Activated CD4-positive, alpha-beta memory T cell treated with anti-CD3 and anti-CD28 coated beads, Interleukin-2, amount 10 ng/mL, durations not matched to agents 7 days and 5 days (primary cell): ENCODE results near the gene KLHL33. TPM values are rescaled to one million over a fixed set of nuclear protein-coding genes. Genes with fewer than 3 reads are reported as not detected.
A peak's percentile ranks its signal among the peaks of the same experiment; 100 is the strongest.

Experiments
- CTCF ChIA-PET: fragments of 350-600 bp; sonication (Branson Sonifier 250); formaldehyde crosslinking; loops from one replicate; lab custom pipeline; 2021; ENCODE audit warnings: antibody characterized with exemption, inconsistent platforms; lab: Charles Lee
- POLR2A ChIA-PET: fragments of 350-600 bp; sonication (Branson Sonifier 250); formaldehyde crosslinking; loops from one replicate; lab custom pipeline; 2021; ENCODE audit warnings: antibody characterized with exemption; lab: Charles Lee
- DNase-seq: peaks from one replicate; pipeline ENCODE4 v3.0.0-alpha.2; 2020
- H3K27ac Mint-ChIP-seq: one replicate; pipeline ENCODE4 v1.8.0; 2021; ENCODE audit warnings: mild to moderate bottlenecking, mixed read lengths
- H3K27me3 Mint-ChIP-seq: one replicate; pipeline ENCODE4 v1.8.0; 2021; ENCODE audit warnings: mixed read lengths
- H3K36me3 Mint-ChIP-seq: one replicate; pipeline ENCODE4 v1.8.0; 2021; ENCODE audit warnings: low read depth, mixed read lengths
- H3K4me1 Mint-ChIP-seq: one replicate; pipeline ENCODE4 v1.8.0; 2021; ENCODE audit warnings: mixed read lengths
- H3K4me3 Mint-ChIP-seq: one replicate; pipeline ENCODE4 v1.8.0; 2021; ENCODE audit warnings: mild to moderate bottlenecking, mixed read lengths
- H3K9me3 Mint-ChIP-seq: one replicate; pipeline ENCODE4 v1.8.0; 2021; ENCODE audit warnings: mixed read lengths
- total RNA-seq, 2 experiments: library from RNA; stranded (reverse); gene quantifications; one replicate each; pipeline ENCODE4 v1.2.3, GENCODE V29; 2021

Gene KLHL33
- total RNA-seq, 2 experiments from 2014 or later = 0.05 TPM; not detected in 1

DNA sequence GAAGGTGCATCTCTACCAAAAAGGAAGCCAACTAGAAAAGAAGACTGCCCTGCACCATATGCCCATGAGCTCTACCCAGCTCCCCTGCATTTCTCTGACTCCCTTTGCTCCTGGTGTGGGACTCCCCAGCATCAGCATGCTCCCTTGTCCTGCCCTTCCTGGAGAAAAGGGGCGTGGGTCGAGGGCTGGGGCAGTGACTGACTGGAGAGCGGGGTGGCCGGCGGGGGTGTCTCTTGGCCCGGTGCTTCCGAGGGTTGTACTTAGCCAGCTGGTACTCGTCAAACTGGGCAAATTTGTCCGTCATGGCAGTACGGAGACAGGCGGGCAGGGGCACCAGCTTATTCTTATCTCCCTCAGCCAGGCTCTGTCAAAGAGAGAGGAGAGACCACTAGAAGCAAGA lies 32.4 kb downstream of the KLHL33 start:
- no peaks in the 10 kb centered on the region for H3K27me3 Mint-ChIP-seq
- DNase-seq = no peak
- H3K27ac Mint-ChIP-seq = no peak overlapping the region
- H3K36me3 Mint-ChIP-seq = peaks cover 80% of the 10 kb centered on the region
- ChIA-PET CTCF (interaction anchor here (1.5 to 3.1 kb wide), 3 partner anchors 10 to 60 kb away, joined by 4 to 13 read pairs (median 12); partner anchors contain the start of genes PARP2 and TEP1), POLR2A (interaction anchor here (1.6 to 5.8 kb wide), 2 partner anchors 10 to 19 kb away, joined by 6 to 31 read pairs; partner anchors contain the start of gene TEP1)
- H3K4me3 Mint-ChIP-seq = no peak overlapping the region
- H3K9me3 Mint-ChIP-seq = no peaks in the 10 kb centered on the region
- peaks cover 54% of the 10 kb centered on the region for H3K4me1 Mint-ChIP-seq

GRCh38 chr14:20400965-20401593 lies 34.9 kb downstream of the KLHL33 start:
- H3K27ac Mint-ChIP-seq = peak overlapping the region; percentile 91
- DNase-seq = peak; percentile 22
- H3K9me3 Mint-ChIP-seq = no peaks in the 10 kb centered on the region
- no peaks in the 10 kb centered on the region for H3K27me3 Mint-ChIP-seq
- ChIA-PET CTCF (interaction anchor here (1.8 to 2.7 kb wide), 2 partner anchors 13 to 15 kb away, joined by 6 to 13 read pairs; partner anchors contain the start of gene TEP1), POLR2A (interaction anchor here (1.0 to 5.8 kb wide), 4 partner anchors 9 to 58 kb away, joined by 3 to 31 read pairs (median 10); partner anchors contain the start of genes APEX1, PARP2 and TEP1)
- peaks cover 42% of the 10 kb centered on the region for H3K4me1 Mint-ChIP-seq
- peaks cover 72% of the 10 kb centered on the region for H3K36me3 Mint-ChIP-seq
- peak overlapping the region; percentile 61 for H3K4me3 Mint-ChIP-seq

- ChIA-PET CTCF (no interaction called here), POLR2A (interaction anchor here (1.7 to 5.8 kb wide), 3 partner anchors 9 to 57 kb away, joined by 7 to 31 read pairs (median 14); partner anchors contain the start of genes PARP2 and TEP1)
- peaks cover 76% of the 10 kb centered on the region for H3K36me3 Mint-ChIP-seq
- H3K27me3 Mint-ChIP-seq = no peaks in the 10 kb centered on the region
- DNase-seq = no peak
- H3K27ac Mint-ChIP-seq = peak overlapping the region; percentile 91
- peaks cover 40% of the 10 kb centered on the region for H3K4me1 Mint-ChIP-seq
- no peaks in the 10 kb centered on the region for H3K9me3 Mint-ChIP-seq
- H3K4me3 Mint-ChIP-seq = peak overlapping the region; percentile 61
These were observed 35.4 kb downstream of the KLHL33 start for GRCh38 chr14:20400589-20400964.

GRCh38 chr14:20397511-20397910 lies 38.5 kb downstream of the KLHL33 start:
- POLR2A ChIA-PET = no interaction called here
- DNase-seq = no peak
- Mint-ChIP-seq H3K27me3 (no peaks in the 10 kb centered on the region), H3K9me3 (no peaks in the 10 kb centered on the region), H3K27ac (no peak overlapping the region), H3K4me3 (no peak overlapping the region), H3K4me1 (peaks cover 23% of the 10 kb centered on the region), H3K36me3 (peaks cover 59% of the 10 kb centered on the region)
- CTCF ChIA-PET = interaction anchor here (1.4 kb wide), 1 partner anchor 70 kb away, joined by 4 read pairs; no protein-coding TSS in a partner anchor

DNA sequence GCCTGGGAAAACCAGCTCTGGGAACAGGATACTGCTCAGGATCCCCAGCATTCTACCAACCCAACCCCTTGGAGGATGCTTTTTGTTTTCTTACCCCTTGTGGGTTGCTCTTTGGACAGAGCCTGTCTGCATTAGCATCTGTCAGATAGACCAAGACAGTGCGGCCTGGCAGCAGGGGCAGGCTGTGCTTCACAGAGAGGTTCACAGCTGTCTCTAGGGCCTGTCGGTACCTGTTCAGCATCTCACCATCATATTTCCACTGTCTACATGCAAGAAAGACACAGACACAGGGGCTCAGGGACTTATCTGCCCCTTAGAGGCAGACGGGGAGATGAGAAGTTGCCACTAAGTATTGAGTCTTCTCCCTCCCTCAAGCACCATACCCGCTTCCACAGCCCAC lies 44.5 kb downstream of the KLHL33 start:
- H3K4me1 Mint-ChIP-seq = peaks cover 2% of the 10 kb centered on the region
- H3K27ac Mint-ChIP-seq = no peak overlapping the region
- H3K36me3 Mint-ChIP-seq = peaks cover 73% of the 10 kb centered on the region
- no peaks in the 10 kb centered on the region for H3K9me3 Mint-ChIP-seq
- POLR2A ChIA-PET = no interaction called here
- no peaks in the 10 kb centered on the region for H3K27me3 Mint-ChIP-seq
- CTCF ChIA-PET = interaction anchor here (1.1 kb wide), 1 partner anchor 64 kb away, joined by 3 read pairs; no protein-coding TSS in a partner anchor
- no peak overlapping the region for H3K4me3 Mint-ChIP-seq
- DNase-seq = no peak

GRCh38 chr14:20388159-20388558 lies 47.8 kb downstream of the KLHL33 start:
- ChIA-PET POLR2A (no interaction called here), CTCF (no interaction called here)
- Mint-ChIP-seq H3K9me3 (no peaks in the 10 kb centered on the region), H3K36me3 (peaks cover 79% of the 10 kb centered on the region), H3K4me3 (no peak overlapping the region), H3K27ac (no peak overlapping the region), H3K4me1 (peaks cover 2% of the 10 kb centered on the region), H3K27me3 (no peaks in the 10 kb centered on the region)
- no peak for DNase-seq

GRCh38 chr14:20387576-20387975 lies 48.4 kb downstream of the KLHL33 start:
- Mint-ChIP-seq H3K9me3 (no peaks in the 10 kb centered on the region), H3K4me1 (peaks cover 2% of the 10 kb centered on the region), H3K36me3 (peaks cover 83% of the 10 kb centered on the region), H3K4me3 (no peak overlapping the region), H3K27me3 (no peaks in the 10 kb centered on the region), H3K27ac (no peak overlapping the region)
- CTCF ChIA-PET = no interaction called here
- no peak for DNase-seq
- POLR2A ChIA-PET = no interaction called here

DNA sequence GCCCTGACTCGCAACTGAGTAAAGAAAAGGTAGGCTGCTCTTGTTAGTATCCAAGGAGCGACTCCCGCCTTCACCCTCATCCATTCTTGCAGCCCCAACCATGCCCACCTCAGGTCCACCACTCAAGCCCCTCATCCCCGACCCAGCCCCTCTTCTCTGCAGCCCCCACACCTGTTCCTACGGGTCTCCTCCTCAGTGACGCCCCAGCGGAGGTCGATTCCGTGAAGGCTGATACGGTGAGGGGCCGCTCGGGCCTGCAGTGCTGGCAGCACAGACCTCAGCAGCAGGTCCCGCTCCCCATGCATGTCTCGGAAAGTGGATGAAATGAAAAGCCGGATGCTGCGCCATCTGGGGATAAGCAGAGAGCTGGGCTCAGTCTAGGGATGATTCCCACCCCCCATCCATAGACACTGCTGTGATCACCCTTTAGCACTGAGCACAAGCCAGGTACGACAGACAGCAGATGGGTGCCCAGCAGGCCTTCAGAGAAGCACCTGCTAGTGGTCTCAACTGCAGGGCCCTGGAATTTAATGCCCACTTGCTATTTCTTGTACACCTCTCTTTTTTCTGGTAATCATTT lies 49.6 kb downstream of the KLHL33 start:
- H3K27me3 Mint-ChIP-seq = no peaks in the 10 kb centered on the region
- no peak overlapping the region for H3K27ac Mint-ChIP-seq
- POLR2A ChIA-PET = no interaction called here
- H3K4me1 Mint-ChIP-seq = peaks cover 2% of the 10 kb centered on the region
- CTCF ChIA-PET = interaction anchor here (1.2 kb wide), 1 partner anchor 27 kb away, joined by 3 read pairs; the partner anchor contains the start of gene TEP1
- no peak overlapping the region for H3K4me3 Mint-ChIP-seq
- DNase-seq = no peak
- no peaks in the 10 kb centered on the region for H3K9me3 Mint-ChIP-seq
- H3K36me3 Mint-ChIP-seq = peaks cover 82% of the 10 kb centered on the region

GRCh38 chr14:20384886-20385285 lies 51.1 kb downstream of the KLHL33 start:
- no peak overlapping the region for H3K4me3 Mint-ChIP-seq
- POLR2A ChIA-PET = interaction anchor here (1.3 to 1.7 kb wide), 2 partner anchors 19 to 42 kb away, joined by 4 to 6 read pairs; partner anchors contain the start of gene PARP2
- H3K4me1 Mint-ChIP-seq = peaks cover 2% of the 10 kb centered on the region

DNA sequence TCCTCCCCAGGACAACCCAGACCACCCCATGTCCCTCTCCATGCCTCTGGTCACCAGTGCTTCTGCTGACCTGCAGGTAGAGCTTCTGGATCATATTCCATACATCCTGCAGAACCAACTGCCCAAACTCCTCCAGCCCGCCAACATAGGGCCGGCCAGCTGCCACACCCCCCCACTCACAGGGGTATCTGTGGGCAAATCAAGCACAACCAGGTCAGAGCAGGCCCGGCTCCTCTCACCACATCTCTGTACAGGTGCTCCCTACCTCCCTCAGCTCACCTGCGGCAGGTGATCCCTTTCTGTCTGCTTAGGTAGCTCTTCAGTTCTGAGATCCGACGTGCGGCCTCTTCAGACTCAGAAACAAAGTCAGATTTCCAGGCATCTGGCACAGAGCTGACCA lies 51.6 kb downstream of the KLHL33 start:
- H3K4me1 Mint-ChIP-seq = no peaks in the 10 kb centered on the region
- H3K27ac Mint-ChIP-seq = no peak overlapping the region
- no peak for DNase-seq
- ChIA-PET CTCF (interaction anchor here (1.4 kb wide), 1 partner anchor 31 kb away, joined by 7 read pairs; no protein-coding TSS in a partner anchor), POLR2A (interaction anchor here (1.3 to 1.7 kb wide), 2 partner anchors 20 to 41 kb away, joined by 4 to 6 read pairs; partner anchors contain the start of gene PARP2)
- peaks cover 85% of the 10 kb centered on the region for H3K36me3 Mint-ChIP-seq
- H3K27me3 Mint-ChIP-seq = no peaks in the 10 kb centered on the region
- H3K4me3 Mint-ChIP-seq = no peak overlapping the region
- H3K9me3 Mint-ChIP-seq = no peaks in the 10 kb centered on the region

More at GRCh38 chr14:20384886-20385285, 51.1 kb downstream of the KLHL33 start:
- DNase-seq = no peak
- Mint-ChIP-seq H3K27me3 (no peaks in the 10 kb centered on the region), H3K36me3 (peaks cover 84% of the 10 kb centered on the region), H3K27ac (no peak overlapping the region), H3K9me3 (no peaks in the 10 kb centered on the region)
- CTCF ChIA-PET = interaction anchor here (1.2 to 1.4 kb wide), 2 partner anchors 28 to 31 kb away, joined by 3 to 7 read pairs; partner anchors contain the start of gene TEP1

- Mint-ChIP-seq H3K36me3 (peaks cover 84% of the 10 kb centered on the region), H3K4me1 (no peaks in the 10 kb centered on the region), H3K9me3 (no peaks in the 10 kb centered on the region), H3K27me3 (no peaks in the 10 kb centered on the region), H3K4me3 (no peak overlapping the region), H3K27ac (no peak overlapping the region)
- DNase-seq = no peak
- POLR2A ChIA-PET = interaction anchor here (1.3 to 1.7 kb wide), 2 partner anchors 20 to 41 kb away, joined by 4 to 6 read pairs; partner anchors contain the start of gene PARP2
- CTCF ChIA-PET = no interaction called here
These were observed 52.3 kb downstream of the KLHL33 start for GRCh38 chr14:20383636-20384035.

- POLR2A ChIA-PET = interaction anchor here (2.4 kb wide), 1 partner anchor 39 kb away, joined by 9 read pairs; the partner anchor contains the start of gene PARP2
- no peak for DNase-seq
- CTCF ChIA-PET = no interaction called here
- H3K4me1 Mint-ChIP-seq = no peaks in the 10 kb centered on the region
- H3K27me3 Mint-ChIP-seq = no peaks in the 10 kb centered on the region
- no peak overlapping the region for H3K4me3 Mint-ChIP-seq
- no peaks in the 10 kb centered on the region for H3K9me3 Mint-ChIP-seq
- no peak overlapping the region for H3K27ac Mint-ChIP-seq
- peaks cover 83% of the 10 kb centered on the region for H3K36me3 Mint-ChIP-seq
These were observed 52.9 kb downstream of the KLHL33 start for GRCh38 chr14:20383032-20383431.
